ENCODE data around the gene SPARC. TPM values are rescaled to one million over a fixed set of nuclear protein-coding genes. Genes with fewer than 3 reads are reported as not detected.

SPARC gene
- 100 to 1,000 TPM in 1 of 2 donors, 10 to 100 TPM in 1; 76.0 to 168 TPM for total RNA-seq

GRCh38 chr5:151686674-151687407 is at the start of gene SPARC:
Gene SPARC (minus strand): TSS chr5:151686915. CDS start chr5:151676188, 10,727 bp downstream.
- 13 to 16% methylated on average over 22 of the region's 22 CpGs for WGBS, 2 donors
- Histone ChIP-seq H3K4me1 (no peaks in the 10 kb centered on the region), H3K4me3 (no peak within 1 kb of the TSS), H3K36me3 (replicated peaks in 1 of 2; ENCODE audit: insufficient read depth in 1 of 2, low read depth in 2 of 2) (no peaks in the 10 kb centered on the region), H3K9me3 (no peaks in the 10 kb centered on the region), H3K27ac (peak within 1 kb of the TSS; percentile 36 to 55 (median 38)), H3K27me3 (no peaks in the 10 kb centered on the region)
- no peak for TF ChIP-seq CTCF (IDR thresholded peaks at IDR 0.05)
- peak; percentile 8 to 75 (median 70) for TF ChIP-seq POLR2A (IDR thresholded peaks at IDR 0.05)
- ATAC-seq (peak; percentile 67), DNase-seq (peak; percentile 41 to 67 (median 52))
- intact Hi-C loops (cut with DNase I) = no loop called here

- Histone ChIP-seq H3K27me3 (no peaks in the 10 kb centered on the region), H3K4me3 (no peak overlapping the region), H3K27ac (no peak overlapping the region), H3K4me1 (peaks cover 5% of the 10 kb centered on the region), H3K36me3 (replicated peaks in 1 of 2; ENCODE audit: insufficient read depth in 1 of 2, low read depth in 2 of 2) (no peaks in the 10 kb centered on the region), H3K9me3 (no peaks in the 10 kb centered on the region)
- no peak for DNase-seq
- WGBS, 2 donors = 78 to 100% methylated on average over 1 of the region's 1 CpG
- intact Hi-C loops (cut with DNase I) = no loop called here
- no peak for TF ChIP-seq CTCF (IDR thresholded peaks at IDR 0.05)
- no peak for TF ChIP-seq POLR2A (IDR thresholded peaks at IDR 0.05)
- ATAC-seq = no peak
Observed at GRCh38 chr5:151735646-151736045, 48.9 kb upstream of the SPARC start.

GRCh38 chr5:151734064-151734408 is 47.3 kb upstream of the SPARC start:
- Histone ChIP-seq H3K4me1 (no peaks in the 10 kb centered on the region), H3K9me3 (no peaks in the 10 kb centered on the region), H3K4me3 (no peak overlapping the region), H3K27ac (no peak overlapping the region), H3K36me3 (replicated peaks in 1 of 2; ENCODE audit: insufficient read depth in 1 of 2, low read depth in 2 of 2) (no peaks in the 10 kb centered on the region), H3K27me3 (no peaks in the 10 kb centered on the region)
- no peak for DNase-seq
- no peak for ATAC-seq
- intact Hi-C loops (cut with DNase I) = no loop called here
- 92 to 97% methylated on average over 3 of the region's 3 CpGs for WGBS, 2 donors
- TF ChIP-seq POLR2A (IDR thresholded peaks at IDR 0.05) (no peak), CTCF (IDR thresholded peaks at IDR 0.05) (no peak)

GRCh38 chr5:151733358-151734063 is 46.8 kb upstream of the SPARC start:
- Histone ChIP-seq H3K27me3 (no peaks in the 10 kb centered on the region), H3K36me3 (replicated peaks in 1 of 2; ENCODE audit: insufficient read depth in 1 of 2, low read depth in 2 of 2) (no peaks in the 10 kb centered on the region), H3K4me3 (no peak overlapping the region), H3K9me3 (no peaks in the 10 kb centered on the region), H3K27ac (no peak overlapping the region), H3K4me1 (no peaks in the 10 kb centered on the region)
- no peak for DNase-seq
- ATAC-seq = no peak
- TF ChIP-seq CTCF (IDR thresholded peaks at IDR 0.05) = no peak
- no peak for TF ChIP-seq POLR2A (IDR thresholded peaks at IDR 0.05)
- intact Hi-C loops (cut with DNase I) = no loop called here
- 94 to 96% methylated on average over 9 of the region's 9 CpGs for WGBS, 2 donors

All from body of pancreas (tissue), 4 donors.